DOHH2 (cell line): Measurements from ENCODE around the gene SPIRE1.
"Not testable (repeated sequence)": the region's sequence is repeated elsewhere in the genome, so short reads cannot be mapped to it uniquely, and the experiment has no call there.

Experiments
- H3F3A ChIP-seq: fragments of 200-600 bp; sonication (generic), shearing (Covaris generic); 2 replicates; pipeline ENCODE4 v1.6.0; 2016; ENCODE audit warnings: antibody characterized with exemption, mild to moderate bottlenecking; ENCODE audit not compliant: control insufficient read depth, insufficient read depth
- H3K27ac ChIP-seq: fragments of 200-600 bp; sonication (generic); 2 replicates; pipeline ENCODE4 v1.5.1; 2014; ENCODE audit warnings: low read depth, mild to moderate bottlenecking, low read length, moderate library complexity
- H3K27me3 ChIP-seq: fragments of 200-600 bp; sonication (generic); 2 replicates; pipeline ENCODE4 v1.6.1; 2014; ENCODE audit warnings: mild to moderate bottlenecking, low read length, mixed read lengths; ENCODE audit not compliant: control insufficient read depth
- H3K36me3 ChIP-seq: fragments of 200-600 bp; sonication (generic); 2 replicates; pipeline ENCODE4 v1.6.1; 2014; ENCODE audit warnings: mild to moderate bottlenecking, low read length, moderate library complexity, mixed read lengths; ENCODE audit not compliant: control insufficient read depth
- H3K4me1 ChIP-seq: fragments of 200-600 bp; sonication (generic); 2 replicates; pipeline ENCODE4 v1.6.1; 2014; ENCODE audit warnings: mild to moderate bottlenecking, low read length, mixed read lengths; ENCODE audit not compliant: control insufficient read depth
- H3K4me2 ChIP-seq: fragments of 200-600 bp; sonication (generic); 2 replicates; pipeline ENCODE4 v1.6.0; 2014; ENCODE audit warnings: mild to moderate bottlenecking, low read length, moderate library complexity
- H3K4me3 ChIP-seq: fragments of 200-600 bp; sonication (generic); 2 replicates; pipeline ENCODE4 v1.5.1; 2014; ENCODE audit warnings: mild to moderate bottlenecking, low read length, mixed read lengths
- H3K79me2 ChIP-seq: fragments of 200-600 bp; sonication (generic); 2 replicates; pipeline ENCODE4 v1.6.1; 2014; ENCODE audit warnings: mild to moderate bottlenecking, low read length, mixed read lengths; ENCODE audit not compliant: control insufficient read depth
- H3K9me2 ChIP-seq: fragments of 200-600 bp; sonication (generic); replicated peaks from 2 replicates; pipeline ENCODE4 v1.6.1; 2014; ENCODE audit warnings: mild to moderate bottlenecking, low read length, mixed read lengths; ENCODE audit not compliant: control insufficient read depth
- H3K9me3 ChIP-seq: fragments of 200-600 bp; sonication (generic); 2 replicates; pipeline ENCODE4 v1.6.1; 2014; ENCODE audit warnings: antibody characterized with exemption, low read length, mixed read lengths; ENCODE audit not compliant: control insufficient read depth, insufficient read depth
- H4K20me1 ChIP-seq: fragments of 200-600 bp; sonication (generic); 2 replicates; pipeline ENCODE4 v1.6.0; 2014; ENCODE audit warnings: low read depth, mild to moderate bottlenecking, antibody characterized with exemption, low read length, moderate library complexity; ENCODE audit not compliant: control insufficient read depth, insufficient read depth
- EZH2phosphoT487 ChIP-seq: fragments of 200-600 bp; sonication (generic); IDR thresholded peaks from 2 replicates; pipeline ENCODE4 v1.6.1; 2017; ENCODE audit warnings: borderline replicate concordance, mild to moderate bottlenecking, antibody characterized with exemption, low read length, moderate library complexity, mixed read lengths
- TF ChIP-seq, protein P1 (sequence below): fragments of 200-600 bp; sonication (generic); IDR thresholded peaks from one replicate; pipeline ENCODE4 v1.5.1; 2014; ENCODE audit warnings: antibody characterized with exemption, mild to moderate bottlenecking, low read depth, low read length; ENCODE audit not compliant: poor library complexity, severe bottlenecking

Gene SPIRE1

DNA sequence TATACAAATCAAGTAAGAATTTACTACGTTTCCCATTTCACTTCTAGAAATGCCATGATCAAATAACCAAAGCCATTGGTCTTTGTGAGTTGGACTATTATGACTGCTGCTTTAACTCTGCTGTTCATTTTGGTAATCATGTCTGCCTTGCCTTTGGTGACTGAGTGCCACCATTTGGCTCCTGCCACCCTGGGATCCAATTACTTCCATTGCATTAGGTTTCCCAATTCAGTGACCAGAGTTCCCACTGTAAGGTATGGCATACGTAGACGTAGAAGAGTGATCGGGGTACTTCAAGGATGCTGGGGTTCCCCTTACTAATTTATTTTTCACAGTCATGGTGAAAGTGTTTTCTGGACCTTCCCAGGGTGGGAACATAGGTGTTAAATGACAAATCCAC is 90.1 kb downstream of the SPIRE1 start:
- TF ChIP-seq, protein P1, sequence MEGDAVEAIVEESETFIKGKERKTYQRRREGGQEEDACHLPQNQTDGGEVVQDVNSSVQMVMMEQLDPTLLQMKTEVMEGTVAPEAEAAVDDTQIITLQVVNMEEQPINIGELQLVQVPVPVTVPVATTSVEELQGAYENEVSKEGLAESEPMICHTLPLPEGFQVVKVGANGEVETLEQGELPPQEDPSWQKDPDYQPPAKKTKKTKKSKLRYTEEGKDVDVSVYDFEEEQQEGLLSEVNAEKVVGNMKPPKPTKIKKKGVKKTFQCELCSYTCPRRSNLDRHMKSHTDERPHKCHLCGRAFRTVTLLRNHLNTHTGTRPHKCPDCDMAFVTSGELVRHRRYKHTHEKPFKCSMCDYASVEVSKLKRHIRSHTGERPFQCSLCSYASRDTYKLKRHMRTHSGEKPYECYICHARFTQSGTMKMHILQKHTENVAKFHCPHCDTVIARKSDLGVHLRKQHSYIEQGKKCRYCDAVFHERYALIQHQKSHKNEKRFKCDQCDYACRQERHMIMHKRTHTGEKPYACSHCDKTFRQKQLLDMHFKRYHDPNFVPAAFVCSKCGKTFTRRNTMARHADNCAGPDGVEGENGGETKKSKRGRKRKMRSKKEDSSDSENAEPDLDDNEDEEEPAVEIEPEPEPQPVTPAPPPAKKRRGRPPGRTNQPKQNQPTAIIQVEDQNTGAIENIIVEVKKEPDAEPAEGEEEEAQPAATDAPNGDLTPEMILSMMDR, result no peak
- no peak for TF ChIP-seq EZH2phosphoT487
- Histone ChIP-seq H3K79me2 (no peaks in the 10 kb centered on the region), H4K20me1 (no peaks in the 10 kb centered on the region), H3K27ac (no peak overlapping the region), H3K4me2 (no peak overlapping the region), H3K9me2 (no peaks in the 10 kb centered on the region), H3F3A (no peaks in the 10 kb centered on the region), H3K27me3 (no peaks in the 10 kb centered on the region; the same call in 1 of the 2 replicates), H3K4me3 (no peak overlapping the region), H3K36me3 (no peaks in the 10 kb centered on the region), H3K9me3 (no peaks in the 10 kb centered on the region), H3K4me1 (no peaks in the 10 kb centered on the region)

DNA sequence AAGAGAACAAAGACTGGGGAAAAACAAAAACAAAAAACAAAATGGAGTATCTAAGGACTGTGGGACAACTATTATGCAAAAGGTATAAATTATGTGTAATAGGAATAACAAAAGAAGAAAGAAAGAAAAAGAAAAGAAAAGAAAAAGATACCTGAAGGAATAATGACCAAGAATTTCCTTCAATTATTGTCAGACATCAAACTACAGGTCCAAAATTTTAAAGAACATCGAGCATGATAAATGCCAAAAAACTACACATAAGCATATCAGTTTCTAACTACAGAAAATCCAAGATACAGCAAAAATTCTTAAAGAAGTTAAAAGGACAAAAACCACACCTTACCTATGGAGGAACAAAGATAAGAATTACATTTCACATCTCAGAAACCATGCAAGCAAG is 93.0 kb downstream of the SPIRE1 start:
- TF ChIP-seq, protein P1, result no peak
- TF ChIP-seq EZH2phosphoT487, result no peak
- Histone ChIP-seq H3K79me2 (no peaks in the 10 kb centered on the region), H3K36me3 (no peaks in the 10 kb centered on the region), H4K20me1 (no peaks in the 10 kb centered on the region), H3K9me3 (no peaks in the 10 kb centered on the region), H3K4me2 (no peak overlapping the region), H3K4me1 (no peaks in the 10 kb centered on the region), H3K4me3 (no peak overlapping the region), H3K27ac (no peak overlapping the region), H3K9me2 (no peaks in the 10 kb centered on the region), H3F3A (no peaks in the 10 kb centered on the region), H3K27me3 (no peaks in the 10 kb centered on the region; the same call in 1 of the 2 replicates)

DNA sequence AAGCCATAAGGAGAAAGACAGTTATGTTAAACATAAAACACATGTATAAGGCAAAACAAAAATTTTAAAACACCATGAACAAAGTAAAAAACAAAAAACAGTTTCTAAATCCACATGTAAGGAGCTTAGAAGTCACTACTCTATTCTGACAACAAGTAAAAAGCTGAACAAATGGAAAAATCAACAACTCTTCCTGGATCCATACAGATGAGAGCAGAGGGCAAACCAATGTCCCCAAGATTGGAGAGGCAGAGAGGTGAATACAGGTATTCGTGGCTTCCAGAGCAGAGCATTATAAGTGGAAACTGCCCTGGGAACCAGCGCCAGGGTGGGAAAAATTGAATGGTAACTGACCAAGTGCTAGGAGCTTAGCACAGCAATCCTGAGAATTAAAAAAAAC is 93.5 kb downstream of the SPIRE1 start:
- Histone ChIP-seq H3K27ac (no peak overlapping the region), H3K4me2 (no peak overlapping the region), H3K4me3 (no peak overlapping the region), H3K79me2 (no peaks in the 10 kb centered on the region), H3F3A (no peaks in the 10 kb centered on the region), H3K4me1 (no peaks in the 10 kb centered on the region), H3K27me3 (no peaks in the 10 kb centered on the region), H3K9me2 (no peaks in the 10 kb centered on the region), H3K9me3 (no peaks in the 10 kb centered on the region), H3K36me3 (no peaks in the 10 kb centered on the region), H4K20me1 (no peaks in the 10 kb centered on the region)
- TF ChIP-seq, protein P1, result no peak
- no peak for TF ChIP-seq EZH2phosphoT487

DNA sequence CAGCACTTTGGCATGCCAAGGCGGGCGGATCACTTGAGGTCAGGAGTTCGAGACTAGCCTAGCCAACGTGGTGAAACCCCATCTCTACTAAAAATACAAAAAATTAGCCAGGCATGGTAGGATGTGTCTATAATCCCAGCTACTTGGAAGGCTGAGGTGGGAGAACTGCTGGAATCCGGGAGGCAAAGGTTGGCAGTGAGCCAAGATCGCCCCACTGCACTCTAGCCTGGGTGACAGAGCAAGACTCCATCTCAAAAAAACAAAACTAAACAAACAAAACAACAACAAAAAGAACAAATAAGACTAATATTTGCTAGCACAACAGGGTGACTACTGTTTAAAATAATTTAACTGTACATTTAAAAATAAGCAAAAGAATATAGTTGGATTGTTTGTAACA is 97.3 kb downstream of the SPIRE1 start:
- H3K36me3 ChIP-seq, H3K79me2 ChIP-seq, H3K27me3 ChIP-seq, H3K9me2 ChIP-seq, H3K4me3 ChIP-seq, H3K27ac ChIP-seq, H3K9me3 ChIP-seq, H4K20me1 ChIP-seq, H3K4me2 ChIP-seq, H3K4me1 ChIP-seq, H3F3A ChIP-seq: not testable (repeated sequence)
